Sigmoid colon (tissue), 4 donors: ENCODE measurements around the gene CDH23.

ENCODE experiments used
- CTCF ChIP-seq, 4 experiments: fragments of 450-650 bp in 3 of 4; fragments of 200-600 bp in 1 of 4; IDR thresholded peaks; one replicate each; pipeline ENCODE4 v1.5.1; 2016 to 2019; ENCODE audit warnings: antibody characterized with exemption in 4 of 4, mild to moderate bottlenecking in 3 of 4, moderate library complexity in 2 of 4
- EP300 ChIP-seq, 4 donors: sonication (generic); formaldehyde crosslinking; IDR thresholded peaks; one replicate each; pipeline ENCODE4 v1.6.1; 2017; ENCODE audit warnings: antibody characterized with exemption in 4 of 4
- POLR2A ChIP-seq, 2 donors: fragments of 450-650 bp; IDR thresholded peaks; one replicate each; pipeline ENCODE4 v1.6.1; 2016; ENCODE audit warnings: antibody characterized with exemption in 2 of 2, mild to moderate bottlenecking in 2 of 2, moderate library complexity in 2 of 2
- POLR2AphosphoS5 ChIP-seq, 4 donors: sonication (generic); formaldehyde crosslinking; IDR thresholded peaks; one replicate each; pipeline ENCODE4 v1.6.1; 2017; ENCODE audit warnings: antibody characterized with exemption in 4 of 4

DNA sequence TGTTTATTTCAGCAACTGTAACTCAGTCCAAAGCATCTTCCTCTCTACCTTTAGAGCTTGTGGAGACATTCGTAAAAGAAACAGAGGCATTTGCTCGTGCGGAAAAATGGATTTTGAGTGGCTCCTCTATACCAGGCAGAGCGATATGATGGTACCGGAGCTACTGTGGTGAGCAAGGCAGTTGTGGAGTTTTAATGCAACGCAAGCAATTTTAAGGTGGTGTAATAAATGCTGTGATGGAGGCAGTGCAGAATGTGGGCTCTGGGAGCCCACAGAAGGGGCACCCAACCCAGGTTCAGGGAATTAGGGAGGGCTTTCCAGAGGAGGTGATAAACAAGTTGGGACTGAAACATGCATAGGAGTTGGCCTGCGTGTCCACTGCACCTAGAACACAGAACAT, 149.5 kb downstream of the CDH23 start:
- TF ChIP-seq POLR2A (IDR thresholded peaks at IDR 0.05) (no peak), CTCF (IDR thresholded peaks at IDR 0.05) (no peak), POLR2AphosphoS5 (IDR thresholded peaks at IDR 0.05) (no peak), EP300 (IDR thresholded peaks at IDR 0.05) (no peak)
